Natural killer cell treated with Interleukin-12 subunit alpha and Interleukin-12 subunit beta and Interleukin-15 and Interleukin-18, amount 100 ng/mL, for 72 hours (primary cell): ENCODE results near the gene MSL1. TPM values are rescaled to one million over a fixed set of nuclear protein-coding genes. Genes with fewer than 3 reads are reported as not detected.

Experiments
- ATAC-seq, 2 donors: fragments of 150-1000 bp; cut with Tn5 transposase in 1 of 2; sonication (Bioruptor Pico), chemical (Tn5 transposase) in 1 of 2; 2 replicates each; pipeline ENCODE4 v1.10.0; 2021
- DNase-seq: peaks from one replicate; pipeline ENCODE4 v3.0.0; 2022; ENCODE audit warnings: low spot score
- H3K27ac Mint-ChIP-seq, 2 donors: 1 replicate in 1 of 2; 2 replicates in 1 of 2; pipeline ENCODE4 v1.8.0; 2022; ENCODE audit warnings: mixed read lengths in 2 of 2, mild to moderate bottlenecking in 1 of 2, moderate library complexity in 1 of 2
- H3K27me3 Mint-ChIP-seq, 2 donors: 1 replicate in 1 of 2; 2 replicates in 1 of 2; pipeline ENCODE4 v1.8.0; 2022; ENCODE audit warnings: mixed read lengths in 2 of 2
- H3K36me3 Mint-ChIP-seq: one replicate; pipeline ENCODE4 v1.8.0; 2022; ENCODE audit warnings: mixed read lengths
- H3K4me1 Mint-ChIP-seq, 2 donors: 1 replicate in 1 of 2; 2 replicates in 1 of 2; pipeline ENCODE4 v1.8.0; 2022; ENCODE audit warnings: low read depth in 2 of 2, mixed read lengths in 2 of 2, mild to moderate bottlenecking in 1 of 2
- H3K4me3 Mint-ChIP-seq: one replicate; pipeline ENCODE4 v1.8.0; 2022; ENCODE audit warnings: mixed read lengths
- H3K9me3 Mint-ChIP-seq: 2 replicates; pipeline ENCODE4 v1.8.0; 2022; ENCODE audit warnings: mixed read lengths
- total RNA-seq, 2 donors: library from RNA; stranded (reverse); gene quantifications; one replicate each; pipeline ENCODE4 v1.2.3, GENCODE V29; 2022

MSL1 gene
- 100 to 1,000 TPM in 1 of 2 donors, 10 to 100 TPM in 1; 79.8 to 102 TPM for total RNA-seq

DNA sequence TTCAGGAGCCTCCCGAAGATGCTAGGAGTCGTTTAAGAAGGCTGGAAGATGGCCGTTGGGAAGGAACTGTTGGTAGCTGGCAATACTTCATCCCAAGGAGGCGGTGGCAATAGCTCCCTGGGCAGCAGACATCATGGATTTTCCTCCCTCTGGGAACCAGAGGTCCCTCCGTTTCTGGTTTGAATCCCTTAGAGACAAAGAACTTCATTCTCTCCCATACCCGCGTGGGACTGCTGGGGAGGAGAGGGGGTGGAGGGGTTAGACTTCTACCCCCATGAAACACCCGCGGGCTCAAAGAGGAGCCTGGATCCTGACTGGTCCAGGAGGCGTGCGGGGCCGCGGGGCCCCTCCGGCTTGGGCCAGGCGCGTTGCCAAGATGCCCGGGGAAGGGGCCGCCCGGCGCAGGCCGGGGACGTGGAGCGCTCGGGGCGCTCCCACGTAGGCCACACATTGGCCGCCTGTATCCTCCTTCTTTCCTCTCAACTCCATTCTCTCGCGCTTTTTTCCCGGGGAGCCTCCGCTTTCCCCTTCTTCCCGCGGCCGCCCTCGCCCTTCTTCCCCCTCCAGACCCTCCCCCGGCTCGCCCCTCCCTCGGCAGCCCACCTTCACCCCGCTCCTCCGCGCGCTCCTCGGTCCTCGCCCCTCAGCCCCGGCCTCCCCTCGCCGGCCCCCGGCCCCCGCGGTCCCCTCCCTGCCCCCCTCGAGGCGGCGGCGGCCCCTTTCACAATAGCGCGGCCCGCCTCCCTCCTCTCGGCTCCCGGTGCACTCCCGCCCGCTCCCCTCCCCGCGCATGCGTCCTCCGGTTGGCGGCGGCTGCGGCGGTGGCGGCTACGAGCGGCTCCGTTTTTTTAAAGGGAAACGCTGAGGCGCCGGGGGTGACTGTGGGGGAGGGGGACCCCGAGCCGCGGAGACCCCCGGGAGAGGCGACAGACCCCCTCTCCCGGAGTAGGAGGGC is at the start of gene MSL1:
MSL1 (plus strand) TSS at position 791 of the 955 bp plus-strand sequence. CDS start 642 bp downstream, outside the sequence.
- Mint-ChIP-seq H3K36me3 (peaks cover 11% of the 10 kb centered on the region), H3K4me1 (peaks cover 31 to 37% of the 10 kb centered on the region in 2 donors), H3K27ac (peak within 1 kb of the TSS; percentile 82 to 85), H3K9me3 (no peaks in the 10 kb centered on the region), H3K4me3 (peak within 1 kb of the TSS; percentile 81), H3K27me3 (no peaks in the 10 kb centered on the region)
- peak; percentile 93 for DNase-seq
- ATAC-seq = peak; percentile 84 to 90

GRCh38 chr17:40072040-40072734 is 49.6 kb upstream of the MSL1 start:
- DNase-seq = no peak
- H3K27me3 Mint-ChIP-seq = no peaks in the 10 kb centered on the region
- H3K27ac Mint-ChIP-seq = no peak overlapping the region
- no peaks in the 10 kb centered on the region for H3K36me3 Mint-ChIP-seq
- no peak for ATAC-seq
- no peak overlapping the region for H3K4me3 Mint-ChIP-seq
- H3K9me3 Mint-ChIP-seq = no peaks in the 10 kb centered on the region
- peaks cover 43 to 60% of the 10 kb centered on the region in 2 donors for H3K4me1 Mint-ChIP-seq

GRCh38 chr17:40072735-40073346 is 48.9 kb upstream of the MSL1 start:
- Mint-ChIP-seq H3K4me1 (peaks cover 36 to 60% of the 10 kb centered on the region in 2 donors), H3K9me3 (no peaks in the 10 kb centered on the region), H3K4me3 (no peak overlapping the region), H3K27me3 (no peaks in the 10 kb centered on the region), H3K27ac (no peak overlapping the region), H3K36me3 (no peaks in the 10 kb centered on the region)
- ATAC-seq (no peak), DNase-seq (no peak)

DNA sequence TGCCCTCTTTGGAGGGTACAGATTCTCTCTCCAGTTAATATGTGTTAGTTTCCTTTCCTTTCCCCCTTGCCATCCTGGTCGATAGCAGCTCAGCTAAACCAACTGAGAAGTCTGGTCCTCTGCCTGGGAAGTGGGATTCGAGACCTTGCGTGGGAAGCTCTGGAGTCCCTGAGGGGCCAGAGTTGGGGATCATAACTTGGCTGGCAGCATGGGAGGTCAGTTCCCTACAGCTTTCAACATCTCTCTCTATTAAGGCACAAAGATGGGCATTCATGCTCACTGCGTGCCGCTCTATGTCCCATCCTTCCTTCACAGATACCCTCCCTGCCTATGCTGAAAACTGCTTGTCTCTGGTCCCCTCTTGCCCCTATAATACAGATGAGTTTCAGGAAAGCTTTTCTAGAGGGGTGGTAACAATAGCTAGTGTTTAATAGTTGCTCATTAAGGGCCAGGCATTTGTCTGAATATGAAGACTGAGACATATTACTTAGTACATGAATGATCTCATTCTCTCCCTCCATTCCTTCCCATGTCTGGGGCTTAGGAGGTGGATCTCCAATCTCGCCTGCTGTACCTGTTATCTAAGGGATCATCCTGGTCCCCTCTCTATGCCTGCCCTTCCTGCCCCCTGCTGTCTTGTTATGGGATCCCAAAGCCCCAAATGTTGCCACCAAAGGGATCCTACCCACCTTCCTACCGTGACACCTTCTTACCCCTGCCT is 48.2 kb upstream of the MSL1 start:
- no peaks in the 10 kb centered on the region for H3K27me3 Mint-ChIP-seq
- H3K4me1 Mint-ChIP-seq = peaks cover 33 to 55% of the 10 kb centered on the region in 2 donors
- H3K9me3 Mint-ChIP-seq = no peaks in the 10 kb centered on the region
- DNase-seq = no peak
- H3K4me3 Mint-ChIP-seq = no peak overlapping the region
- H3K36me3 Mint-ChIP-seq = no peaks in the 10 kb centered on the region
- peak overlapping the region in 1 of 2 donors; percentile 73 for H3K27ac Mint-ChIP-seq
- ATAC-seq = no peak

DNA sequence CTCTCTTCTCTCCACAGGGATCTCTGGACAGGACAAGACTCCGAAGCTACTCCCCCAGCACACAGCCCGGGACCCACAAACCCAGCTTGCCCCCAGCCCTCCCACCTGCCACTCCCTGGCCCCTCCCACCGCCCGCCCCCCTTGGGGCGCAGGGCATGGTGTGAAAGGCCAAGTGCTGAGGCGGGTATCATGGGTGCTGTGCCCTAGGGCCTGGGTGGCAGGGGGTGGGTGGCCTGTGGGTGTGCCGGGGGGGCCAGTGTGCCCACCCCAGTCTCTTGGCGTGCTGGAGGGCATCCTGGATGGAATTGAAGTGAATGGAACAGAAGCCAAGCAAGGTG is 47.6 kb upstream of the MSL1 start:
- Mint-ChIP-seq H3K9me3 (no peaks in the 10 kb centered on the region), H3K27ac (peak overlapping the region in 1 of 2 donors; percentile 73), H3K4me1 (peaks cover 28 to 51% of the 10 kb centered on the region in 2 donors), H3K4me3 (no peak overlapping the region), H3K27me3 (no peaks in the 10 kb centered on the region), H3K36me3 (no peaks in the 10 kb centered on the region)
- ATAC-seq (no peak), DNase-seq (no peak)

GRCh38 chr17:40074871-40075200 is 46.9 kb upstream of the MSL1 start:
- ATAC-seq = no peak
- Mint-ChIP-seq H3K4me3 (no peak overlapping the region), H3K36me3 (no peaks in the 10 kb centered on the region), H3K27ac (peak overlapping the region in 1 of 2 donors; percentile 77), H3K9me3 (no peaks in the 10 kb centered on the region), H3K4me1 (peaks cover 21 to 44% of the 10 kb centered on the region in 2 donors), H3K27me3 (no peaks in the 10 kb centered on the region)
- no peak for DNase-seq

GRCh38 chr17:40075201-40075941 is 46.4 kb upstream of the MSL1 start:
- ATAC-seq (peak; percentile 72 to 75), DNase-seq (peak; percentile 68)
- no peak overlapping the region for H3K4me3 Mint-ChIP-seq
- no peaks in the 10 kb centered on the region for H3K27me3 Mint-ChIP-seq
- H3K4me1 Mint-ChIP-seq = peaks cover 16 to 40% of the 10 kb centered on the region in 2 donors
- peak overlapping the region; percentile 33 to 77 for H3K27ac Mint-ChIP-seq
- H3K36me3 Mint-ChIP-seq = no peaks in the 10 kb centered on the region
- no peaks in the 10 kb centered on the region for H3K9me3 Mint-ChIP-seq

DNA sequence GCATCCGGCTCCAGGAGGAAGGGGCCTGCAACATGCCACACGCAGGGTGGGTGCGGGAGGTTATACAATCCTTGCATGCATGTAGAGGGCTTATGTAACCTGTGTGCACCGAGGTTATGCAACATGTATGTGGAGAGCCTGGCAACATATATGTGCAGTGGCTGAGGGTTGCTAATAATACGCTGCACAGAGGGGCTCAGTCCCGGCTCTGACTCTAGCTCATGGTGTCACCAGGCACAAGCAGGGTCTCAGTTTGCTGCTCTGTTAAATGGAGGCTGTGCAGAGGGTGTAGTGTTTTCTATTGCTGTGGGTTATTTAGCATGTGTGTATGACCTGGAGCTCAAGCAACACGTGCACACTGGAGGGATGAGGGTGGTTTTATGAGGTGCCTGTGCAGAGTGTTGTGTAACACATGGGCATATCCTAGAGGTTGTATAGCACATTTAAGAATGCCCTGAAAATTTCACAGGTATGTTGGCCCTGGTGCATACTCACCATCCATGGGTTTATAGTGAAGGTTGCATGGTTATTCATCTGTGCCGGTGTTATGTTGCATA is 45.8 kb upstream of the MSL1 start:
- H3K4me1 Mint-ChIP-seq = peaks cover 16 to 35% of the 10 kb centered on the region in 2 donors
- H3K9me3 Mint-ChIP-seq = no peaks in the 10 kb centered on the region
- no peaks in the 10 kb centered on the region for H3K36me3 Mint-ChIP-seq
- ATAC-seq (no peak), DNase-seq (no peak)
- no peak overlapping the region for H3K4me3 Mint-ChIP-seq
- H3K27me3 Mint-ChIP-seq = no peaks in the 10 kb centered on the region
- H3K27ac Mint-ChIP-seq = peak overlapping the region; percentile 33 to 77

- DNase-seq = no peak
- no peak overlapping the region for H3K4me3 Mint-ChIP-seq
- H3K36me3 Mint-ChIP-seq = no peaks in the 10 kb centered on the region
- H3K27ac Mint-ChIP-seq = no peak overlapping the region
- ATAC-seq = no peak
- H3K27me3 Mint-ChIP-seq = no peaks in the 10 kb centered on the region
- H3K4me1 Mint-ChIP-seq = peaks cover 16 to 34% of the 10 kb centered on the region in 2 donors
- no peaks in the 10 kb centered on the region for H3K9me3 Mint-ChIP-seq
Measured at GRCh38 chr17:40076591-40076990, 45.2 kb upstream of the MSL1 start.

GRCh38 chr17:40079545-40079944 is 42.2 kb upstream of the MSL1 start:
- DNase-seq = no peak
- no peak for ATAC-seq
- no peaks in the 10 kb centered on the region for H3K36me3 Mint-ChIP-seq
- H3K9me3 Mint-ChIP-seq = no peaks in the 10 kb centered on the region
- H3K4me1 Mint-ChIP-seq = peaks cover 8 to 26% of the 10 kb centered on the region in 2 donors
- no peak overlapping the region for H3K4me3 Mint-ChIP-seq
- H3K27ac Mint-ChIP-seq = peak overlapping the region in 1 of 2 donors; percentile 67
- no peaks in the 10 kb centered on the region for H3K27me3 Mint-ChIP-seq

GRCh38 chr17:40084477-40084876 is 37.3 kb upstream of the MSL1 start:
- Mint-ChIP-seq H3K36me3 (no peaks in the 10 kb centered on the region), H3K27me3 (no peaks in the 10 kb centered on the region)

DNA sequence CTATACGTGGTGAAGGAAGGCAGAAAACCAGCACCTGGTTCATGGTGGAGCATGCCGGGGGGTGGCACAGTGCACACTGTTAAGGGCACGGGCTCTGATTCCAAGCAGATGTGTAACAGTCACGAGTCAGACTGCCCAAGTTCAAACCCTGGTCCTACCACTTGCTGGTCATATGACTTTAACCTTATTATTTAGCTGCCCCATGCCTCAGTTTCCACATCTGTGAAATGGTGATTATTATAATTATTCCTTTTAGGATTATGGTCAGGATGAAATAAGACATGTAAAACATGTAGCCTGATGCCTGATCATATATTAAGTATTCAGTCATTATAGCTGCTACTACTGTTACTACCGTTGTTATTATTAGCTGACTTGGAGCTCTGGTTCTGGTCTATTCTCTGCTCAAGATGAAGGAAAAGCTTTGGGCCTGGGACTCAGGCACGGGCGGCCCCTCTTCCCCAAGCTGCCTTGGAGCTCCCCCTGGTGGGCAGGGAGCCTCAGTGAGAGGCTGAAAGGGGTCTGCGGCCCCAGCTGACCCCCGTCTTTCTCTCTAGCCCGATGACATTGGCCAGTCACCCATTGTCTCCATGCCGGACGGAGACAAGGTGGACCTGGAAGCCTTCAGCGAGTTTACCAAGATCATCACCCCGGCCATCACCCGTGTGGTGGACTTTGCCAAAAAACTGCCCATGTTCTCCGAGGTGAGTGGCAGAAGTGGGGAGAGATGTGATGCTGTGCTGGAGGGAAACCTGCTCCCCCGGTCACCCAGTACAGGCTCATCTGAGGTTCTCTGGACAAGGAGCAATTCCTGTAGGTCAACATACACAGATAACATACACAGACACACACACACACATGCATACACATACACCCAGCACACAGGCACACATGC is 35.4 kb upstream of the MSL1 start:
- peak in 1 of 2 donors; percentile 39 for ATAC-seq
- Mint-ChIP-seq H3K27ac (no peak overlapping the region), H3K27me3 (no peaks in the 10 kb centered on the region), H3K36me3 (no peaks in the 10 kb centered on the region), H3K9me3 (no peaks in the 10 kb centered on the region), H3K4me3 (no peak overlapping the region), H3K4me1 (peaks cover 4 to 6% of the 10 kb centered on the region in 2 donors)
- no peak for DNase-seq

More at GRCh38 chr17:40084477-40084876, 37.3 kb upstream of the MSL1 start:
- DNase-seq = no peak
- no peak for ATAC-seq
- peaks cover 4 to 6% of the 10 kb centered on the region in 2 donors for H3K4me1 Mint-ChIP-seq
- H3K4me3 Mint-ChIP-seq = no peak overlapping the region
- H3K9me3 Mint-ChIP-seq = no peaks in the 10 kb centered on the region
- H3K27ac Mint-ChIP-seq = no peak overlapping the region
